ENCODE data around the gene CDH16. TPM values are rescaled to one million over a fixed set of nuclear protein-coding genes. Genes with fewer than 3 reads are reported as not detected.

The CDH16 gene
- total RNA-seq, 1 experiment from 2014 or later = not detected

DNA sequence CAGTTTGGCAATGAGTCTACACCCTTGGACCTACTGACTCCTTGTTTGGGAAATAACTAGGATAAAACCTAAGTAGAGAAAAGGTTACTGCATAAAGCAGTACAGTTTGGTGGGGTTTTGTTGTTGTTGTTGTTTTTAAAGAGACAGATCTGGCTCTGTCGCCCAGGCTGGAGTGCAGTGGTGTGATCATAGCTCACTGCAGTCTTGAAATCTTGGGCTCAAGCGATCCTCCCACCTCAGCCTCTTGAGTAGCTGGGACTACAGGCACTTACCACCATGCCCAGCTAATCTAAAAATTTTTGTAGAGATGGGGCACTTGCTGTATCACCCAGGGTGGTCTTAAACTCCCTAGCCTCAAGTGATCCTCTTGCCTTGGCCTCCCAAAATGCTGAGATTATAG lies 37.1 kb downstream of the CDH16 start:
- intact Hi-C loops (cut with micrococcal nuclease; ENCODE audit: unreplicated experiment) = no loop called here
- no peak for TF ChIP-seq EZH2 (IDR thresholded peaks at IDR 0.05; ENCODE audit: borderline replicate concordance, low read depth, low read length, poor library complexity, severe bottlenecking)
- TF ChIP-seq, protein P1, sequence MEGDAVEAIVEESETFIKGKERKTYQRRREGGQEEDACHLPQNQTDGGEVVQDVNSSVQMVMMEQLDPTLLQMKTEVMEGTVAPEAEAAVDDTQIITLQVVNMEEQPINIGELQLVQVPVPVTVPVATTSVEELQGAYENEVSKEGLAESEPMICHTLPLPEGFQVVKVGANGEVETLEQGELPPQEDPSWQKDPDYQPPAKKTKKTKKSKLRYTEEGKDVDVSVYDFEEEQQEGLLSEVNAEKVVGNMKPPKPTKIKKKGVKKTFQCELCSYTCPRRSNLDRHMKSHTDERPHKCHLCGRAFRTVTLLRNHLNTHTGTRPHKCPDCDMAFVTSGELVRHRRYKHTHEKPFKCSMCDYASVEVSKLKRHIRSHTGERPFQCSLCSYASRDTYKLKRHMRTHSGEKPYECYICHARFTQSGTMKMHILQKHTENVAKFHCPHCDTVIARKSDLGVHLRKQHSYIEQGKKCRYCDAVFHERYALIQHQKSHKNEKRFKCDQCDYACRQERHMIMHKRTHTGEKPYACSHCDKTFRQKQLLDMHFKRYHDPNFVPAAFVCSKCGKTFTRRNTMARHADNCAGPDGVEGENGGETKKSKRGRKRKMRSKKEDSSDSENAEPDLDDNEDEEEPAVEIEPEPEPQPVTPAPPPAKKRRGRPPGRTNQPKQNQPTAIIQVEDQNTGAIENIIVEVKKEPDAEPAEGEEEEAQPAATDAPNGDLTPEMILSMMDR (conservative IDR thresholded peaks at IDR 0.05; ENCODE audit: low read depth, low read length) = no peak

DNA sequence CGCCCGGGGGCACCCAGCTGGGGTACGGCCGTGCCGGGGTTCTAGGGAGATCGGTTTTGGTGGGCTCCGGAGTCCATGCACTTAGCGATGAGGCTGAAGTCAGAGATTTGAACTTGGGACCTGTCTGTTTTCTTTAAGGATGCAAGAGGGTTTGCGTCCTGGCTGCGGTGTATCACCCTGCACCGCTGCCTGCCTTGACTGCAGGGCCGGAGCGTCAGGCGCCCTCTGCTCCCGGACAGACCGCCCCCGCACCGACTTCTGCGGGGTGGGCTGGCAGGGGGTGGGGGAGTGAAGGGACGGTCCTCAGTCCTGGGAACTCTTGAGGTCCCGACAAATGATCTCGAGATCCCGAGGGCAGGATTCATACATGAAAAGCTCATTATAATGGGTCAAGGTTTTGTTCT lies 37.7 kb downstream of the CDH16 start:
- H3K27me3 ChIP-seq (replicated peaks; ENCODE audit: insufficient read depth, low read depth, low read length, poor library complexity) = no peaks in the 10 kb centered on the region
- H3K36me3 ChIP-seq (ENCODE audit: insufficient read depth, low read length, poor library complexity, severe bottlenecking) = peaks cover 26% of the 10 kb centered on the region
- peaks cover 3% of the 10 kb centered on the region for H3K4me1 ChIP-seq (ENCODE audit: insufficient read depth, low read length, poor library complexity, severe bottlenecking)
- H3K9me3 ChIP-seq (ENCODE audit: low read depth, low read length, poor library complexity, severe bottlenecking) = no peaks in the 10 kb centered on the region
- peak overlapping the region; percentile 89 for H3K27ac ChIP-seq (ENCODE audit: low read depth, low read length, poor library complexity, severe bottlenecking)
- intact Hi-C loops (cut with micrococcal nuclease; ENCODE audit: unreplicated experiment) = no loop called here
- BruUV-seq (replicated peaks) = no TSS peak
- ChIA-PET POLR2A (ENCODE audit: low non-redundant PET) (no interaction called here), CTCF (interaction anchor here (0.8 to 2.0 kb wide), 3 partner anchors 8 to 48 kb away, joined by 5 to 12 read pairs (median 5); no protein-coding TSS in a partner anchor)
- no peak for DNase-seq (ENCODE audit: low spot score)
- peak overlapping the region; percentile 96 for H3K4me3 ChIP-seq (ENCODE audit: low read depth, low read length, poor library complexity, severe bottlenecking)
- TF ChIP-seq, protein P1 (conservative IDR thresholded peaks at IDR 0.05; ENCODE audit: low read depth, low read length) = no peak
- no peak for TF ChIP-seq EZH2 (IDR thresholded peaks at IDR 0.05; ENCODE audit: borderline replicate concordance, low read depth, low read length, poor library complexity, severe bottlenecking)

More for the DNA sequence above, 37.1 kb downstream of the CDH16 start:
- H3K4me3 ChIP-seq (ENCODE audit: low read depth, low read length, poor library complexity, severe bottlenecking) = peak overlapping the region; percentile 96
- CTCF ChIA-PET = interaction anchor here (2.0 kb wide), 1 partner anchor 9 kb away, joined by 12 read pairs; no protein-coding TSS in a partner anchor
- no TSS peak for BruUV-seq (replicated peaks)
- peaks cover 31% of the 10 kb centered on the region for H3K36me3 ChIP-seq (ENCODE audit: insufficient read depth, low read length, poor library complexity, severe bottlenecking)
- H3K27ac ChIP-seq (ENCODE audit: low read depth, low read length, poor library complexity, severe bottlenecking) = no peak overlapping the region
- peaks cover 4% of the 10 kb centered on the region for H3K4me1 ChIP-seq (ENCODE audit: insufficient read depth, low read length, poor library complexity, severe bottlenecking)
- POLR2A ChIA-PET (ENCODE audit: low non-redundant PET) = no interaction called here
- H3K9me3 ChIP-seq (ENCODE audit: low read depth, low read length, poor library complexity, severe bottlenecking) = no peaks in the 10 kb centered on the region
- DNase-seq (ENCODE audit: low spot score) = no peak
- no peaks in the 10 kb centered on the region for H3K27me3 ChIP-seq (replicated peaks; ENCODE audit: insufficient read depth, low read depth, low read length, poor library complexity)

DNA sequence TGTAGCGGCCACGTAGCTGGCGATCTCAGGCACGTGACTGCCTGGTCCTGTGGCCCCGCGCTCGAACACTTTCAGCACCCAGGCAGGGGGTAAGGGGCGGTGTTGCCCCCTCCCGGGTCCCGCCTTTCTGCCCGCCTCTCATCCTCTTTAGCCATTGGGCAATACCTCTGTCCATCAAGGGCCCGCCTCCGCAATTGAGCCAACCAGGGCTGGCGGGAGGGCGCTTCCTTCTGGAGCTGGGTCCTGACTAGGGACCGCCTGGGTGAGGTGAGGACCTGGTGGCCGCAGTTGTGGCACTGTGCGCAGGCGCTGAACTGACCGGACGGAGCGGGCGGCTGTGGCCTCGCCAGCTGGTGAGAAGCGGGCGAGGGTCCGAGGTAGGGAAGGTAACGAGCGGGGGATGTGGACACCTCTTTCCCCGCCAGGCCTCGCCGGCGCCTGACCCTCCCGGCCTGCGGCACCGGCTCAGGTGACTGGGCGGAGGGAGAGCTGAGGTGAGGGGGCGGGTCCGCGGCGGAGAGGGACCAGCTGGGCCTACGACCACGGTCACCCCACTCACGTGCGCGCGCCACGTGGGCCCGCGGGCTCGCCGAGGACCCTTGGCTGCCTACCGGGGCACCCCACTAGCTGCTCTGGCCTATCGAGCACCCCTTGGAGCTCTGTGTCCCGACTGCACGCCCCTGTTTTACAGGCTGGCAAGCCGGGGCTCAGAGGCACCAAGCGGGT lies 38.2 kb downstream of the CDH16 start, which contains the start of gene PDP2:
PDP2 (plus strand) TSS at position 228 of the 726 bp plus-strand sequence. CDS start 3,770 bp downstream, outside the sequence.
- H3K27ac ChIP-seq (ENCODE audit: low read depth, low read length, poor library complexity, severe bottlenecking) = peak within 1 kb of the TSS; percentile 89
- H3K36me3 ChIP-seq (ENCODE audit: insufficient read depth, low read length, poor library complexity, severe bottlenecking) = peaks cover 20% of the 10 kb centered on the region
- ChIA-PET POLR2A (ENCODE audit: low non-redundant PET) (interaction anchor here (0.5 kb wide), 1 partner anchor 100 kb away, joined by 8 read pairs; no protein-coding TSS in a partner anchor), CTCF (interaction anchor here (0.8 to 1.4 kb wide), 2 partner anchors 13 to 48 kb away, joined by 5 read pairs; no protein-coding TSS in a partner anchor)
- intact Hi-C loops (cut with micrococcal nuclease; ENCODE audit: unreplicated experiment) = no loop called here
- peak within 1 kb of the TSS; percentile 96 for H3K4me3 ChIP-seq (ENCODE audit: low read depth, low read length, poor library complexity, severe bottlenecking)
- H3K27me3 ChIP-seq (replicated peaks; ENCODE audit: insufficient read depth, low read depth, low read length, poor library complexity) = no peaks in the 10 kb centered on the region
- no peak for TF ChIP-seq EZH2 (IDR thresholded peaks at IDR 0.05; ENCODE audit: borderline replicate concordance, low read depth, low read length, poor library complexity, severe bottlenecking)
- TF ChIP-seq, protein P1 (conservative IDR thresholded peaks at IDR 0.05; ENCODE audit: low read depth, low read length) = no peak
- peak; percentile 97 for DNase-seq (ENCODE audit: low spot score)
- no peaks in the 10 kb centered on the region for H3K9me3 ChIP-seq (ENCODE audit: low read depth, low read length, poor library complexity, severe bottlenecking)
- peaks cover 3% of the 10 kb centered on the region for H3K4me1 ChIP-seq (ENCODE audit: insufficient read depth, low read length, poor library complexity, severe bottlenecking)
- no TSS peak for BruUV-seq (replicated peaks)

Measured in A673 (cell line).